GM12873 (cell line): ENCODE data around the gene TMEM80.

Experiments
- TF ChIP-seq, protein P1 (sequence below): IDR thresholded peaks from 2 replicates; pipeline ENCODE4 v1.5.1; 2012; ENCODE audit warnings: low read depth, mild to moderate bottlenecking, moderate library complexity, low read length, control low read depth; ENCODE audit not compliant: insufficient read depth; ENCODE audit errors: missing control alignments

The TMEM80 gene

GRCh38 chr11:727859-728748 lies 32.5 kb downstream of the TMEM80 start:
- TF ChIP-seq, protein P1, sequence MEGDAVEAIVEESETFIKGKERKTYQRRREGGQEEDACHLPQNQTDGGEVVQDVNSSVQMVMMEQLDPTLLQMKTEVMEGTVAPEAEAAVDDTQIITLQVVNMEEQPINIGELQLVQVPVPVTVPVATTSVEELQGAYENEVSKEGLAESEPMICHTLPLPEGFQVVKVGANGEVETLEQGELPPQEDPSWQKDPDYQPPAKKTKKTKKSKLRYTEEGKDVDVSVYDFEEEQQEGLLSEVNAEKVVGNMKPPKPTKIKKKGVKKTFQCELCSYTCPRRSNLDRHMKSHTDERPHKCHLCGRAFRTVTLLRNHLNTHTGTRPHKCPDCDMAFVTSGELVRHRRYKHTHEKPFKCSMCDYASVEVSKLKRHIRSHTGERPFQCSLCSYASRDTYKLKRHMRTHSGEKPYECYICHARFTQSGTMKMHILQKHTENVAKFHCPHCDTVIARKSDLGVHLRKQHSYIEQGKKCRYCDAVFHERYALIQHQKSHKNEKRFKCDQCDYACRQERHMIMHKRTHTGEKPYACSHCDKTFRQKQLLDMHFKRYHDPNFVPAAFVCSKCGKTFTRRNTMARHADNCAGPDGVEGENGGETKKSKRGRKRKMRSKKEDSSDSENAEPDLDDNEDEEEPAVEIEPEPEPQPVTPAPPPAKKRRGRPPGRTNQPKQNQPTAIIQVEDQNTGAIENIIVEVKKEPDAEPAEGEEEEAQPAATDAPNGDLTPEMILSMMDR = peak; percentile 99

- TF ChIP-seq, protein P1 = no peak
These were observed 33.4 kb downstream of the TMEM80 start for GRCh38 chr11:728901-729491.

GRCh38 chr11:729492-730074 lies 34.0 kb downstream of the TMEM80 start:
- TF ChIP-seq, protein P1 = no peak

DNA sequence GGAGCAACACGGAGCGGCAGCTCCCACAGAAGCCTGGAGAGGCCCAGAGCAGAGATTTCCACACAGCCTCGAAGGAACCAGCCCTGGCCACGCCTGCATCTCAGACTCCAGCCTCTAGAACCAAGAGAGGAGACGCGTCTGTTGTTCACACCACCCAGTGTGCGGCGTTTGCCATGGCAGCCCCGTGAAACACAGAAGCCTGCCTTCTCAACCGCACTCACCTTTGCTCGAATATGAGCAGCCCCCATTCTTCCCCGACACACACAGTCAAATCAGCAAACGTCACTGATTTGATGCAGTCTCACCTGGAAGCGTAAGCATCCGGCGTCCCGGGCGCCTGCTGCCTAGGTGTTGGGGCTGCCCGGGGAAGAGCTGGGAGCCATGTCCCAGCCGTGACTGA lies 37.5 kb downstream of the TMEM80 start:
- TF ChIP-seq, protein P1 = no peak

- TF ChIP-seq, protein P1 = no peak
These were observed 41.8 kb downstream of the TMEM80 start for GRCh38 chr11:737366-737765.

DNA sequence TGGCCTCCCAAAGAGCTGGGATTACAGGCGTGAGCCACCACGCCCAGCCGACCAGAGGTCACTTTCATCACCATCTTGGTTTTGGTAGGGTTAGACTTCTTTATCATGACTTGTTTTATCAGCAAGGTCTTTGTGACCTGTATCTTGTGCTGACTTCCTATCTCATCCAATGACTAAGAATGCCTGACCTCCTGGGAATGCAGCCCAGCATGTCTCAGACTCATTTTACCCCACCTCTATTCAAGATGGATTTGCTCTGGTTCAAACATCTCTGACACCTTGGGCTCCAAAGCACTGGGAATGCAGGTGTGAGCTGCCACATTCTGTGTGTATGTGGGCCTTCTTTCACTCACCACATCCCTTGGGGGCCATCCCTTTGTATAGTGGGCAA lies 46.5 kb downstream of the TMEM80 start:
- TF ChIP-seq, protein P1 = no peak

DNA sequence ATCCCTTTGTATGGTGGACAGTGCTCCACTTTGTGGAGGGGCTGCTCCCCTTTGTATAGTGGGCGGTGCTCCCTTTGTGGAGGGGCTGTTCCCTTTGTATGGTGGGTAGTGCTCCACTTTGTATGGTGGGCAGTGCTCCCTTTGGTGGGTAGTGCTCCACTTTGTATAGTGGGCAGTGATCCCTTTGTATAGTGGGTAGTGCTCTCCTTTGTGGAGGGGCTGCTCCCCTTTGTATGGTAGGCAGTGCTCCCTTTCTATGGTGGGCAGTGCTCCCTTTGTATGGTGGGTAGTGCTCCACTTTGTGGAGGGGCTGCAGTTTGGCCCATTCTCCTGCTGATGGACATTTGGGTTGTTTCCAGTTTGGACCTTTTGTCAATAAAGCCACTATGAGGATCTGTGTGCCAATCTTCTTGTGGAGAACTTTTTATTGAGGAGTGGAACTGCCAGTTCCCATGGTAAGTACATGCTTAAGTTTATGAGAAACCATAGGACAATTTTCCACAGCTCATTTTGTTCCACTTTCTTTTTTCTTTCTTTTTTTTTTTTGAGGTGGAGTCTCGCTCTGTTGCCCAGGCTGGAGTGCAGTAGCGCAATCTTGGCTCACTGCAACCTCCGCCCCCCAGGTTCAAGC lies 47.1 kb downstream of the TMEM80 start:
- TF ChIP-seq, protein P1 = no peak
